A673 (cell line): ENCODE measurements around the gene DNAJC27.

Source experiments
- EZH2 ChIP-seq: fragments of 200-600 bp; sonication (generic); IDR thresholded peaks from 2 replicates; pipeline ENCODE4 v1.6.1; 2017; ENCODE audit warnings: borderline replicate concordance, low read depth, mild to moderate bottlenecking, mixed read lengths, antibody characterized with exemption, low read length; ENCODE audit not compliant: poor library complexity, severe bottlenecking
- TF ChIP-seq, protein P1 (sequence below): fragments of 300-800, 200-600 bp; sonication (generic); conservative IDR thresholded peaks from 2 replicates; pipeline ENCODE4 v1.5.1; 2017; ENCODE audit warnings: low read depth, mild to moderate bottlenecking, antibody characterized with exemption, low read length, moderate library complexity, mixed read lengths

DNA sequence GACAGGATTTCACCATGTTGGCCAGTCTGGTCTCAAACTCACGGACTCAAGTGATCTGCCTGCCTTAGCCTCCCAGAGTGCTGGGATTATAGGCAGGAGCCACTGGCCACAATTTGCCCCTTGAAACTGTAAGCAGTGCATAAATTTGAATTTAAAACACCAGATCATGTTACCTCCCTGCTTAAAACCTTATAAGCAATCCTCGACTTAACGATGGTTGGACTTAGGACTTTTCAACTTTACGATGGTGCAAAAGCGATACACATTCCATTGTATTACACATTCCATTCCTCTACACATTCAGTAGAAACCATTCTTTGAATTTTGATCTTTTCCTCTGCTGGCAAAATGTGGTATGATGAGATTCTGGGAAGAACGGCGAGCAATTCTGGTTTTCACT lies 46.9 kb upstream of the DNAJC27 start:
- TF ChIP-seq, protein P1, sequence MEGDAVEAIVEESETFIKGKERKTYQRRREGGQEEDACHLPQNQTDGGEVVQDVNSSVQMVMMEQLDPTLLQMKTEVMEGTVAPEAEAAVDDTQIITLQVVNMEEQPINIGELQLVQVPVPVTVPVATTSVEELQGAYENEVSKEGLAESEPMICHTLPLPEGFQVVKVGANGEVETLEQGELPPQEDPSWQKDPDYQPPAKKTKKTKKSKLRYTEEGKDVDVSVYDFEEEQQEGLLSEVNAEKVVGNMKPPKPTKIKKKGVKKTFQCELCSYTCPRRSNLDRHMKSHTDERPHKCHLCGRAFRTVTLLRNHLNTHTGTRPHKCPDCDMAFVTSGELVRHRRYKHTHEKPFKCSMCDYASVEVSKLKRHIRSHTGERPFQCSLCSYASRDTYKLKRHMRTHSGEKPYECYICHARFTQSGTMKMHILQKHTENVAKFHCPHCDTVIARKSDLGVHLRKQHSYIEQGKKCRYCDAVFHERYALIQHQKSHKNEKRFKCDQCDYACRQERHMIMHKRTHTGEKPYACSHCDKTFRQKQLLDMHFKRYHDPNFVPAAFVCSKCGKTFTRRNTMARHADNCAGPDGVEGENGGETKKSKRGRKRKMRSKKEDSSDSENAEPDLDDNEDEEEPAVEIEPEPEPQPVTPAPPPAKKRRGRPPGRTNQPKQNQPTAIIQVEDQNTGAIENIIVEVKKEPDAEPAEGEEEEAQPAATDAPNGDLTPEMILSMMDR = no peak
- no peak for TF ChIP-seq EZH2
